Measurements from ENCODE around the gene MAD1L1.

The MAD1L1 gene

DNA sequence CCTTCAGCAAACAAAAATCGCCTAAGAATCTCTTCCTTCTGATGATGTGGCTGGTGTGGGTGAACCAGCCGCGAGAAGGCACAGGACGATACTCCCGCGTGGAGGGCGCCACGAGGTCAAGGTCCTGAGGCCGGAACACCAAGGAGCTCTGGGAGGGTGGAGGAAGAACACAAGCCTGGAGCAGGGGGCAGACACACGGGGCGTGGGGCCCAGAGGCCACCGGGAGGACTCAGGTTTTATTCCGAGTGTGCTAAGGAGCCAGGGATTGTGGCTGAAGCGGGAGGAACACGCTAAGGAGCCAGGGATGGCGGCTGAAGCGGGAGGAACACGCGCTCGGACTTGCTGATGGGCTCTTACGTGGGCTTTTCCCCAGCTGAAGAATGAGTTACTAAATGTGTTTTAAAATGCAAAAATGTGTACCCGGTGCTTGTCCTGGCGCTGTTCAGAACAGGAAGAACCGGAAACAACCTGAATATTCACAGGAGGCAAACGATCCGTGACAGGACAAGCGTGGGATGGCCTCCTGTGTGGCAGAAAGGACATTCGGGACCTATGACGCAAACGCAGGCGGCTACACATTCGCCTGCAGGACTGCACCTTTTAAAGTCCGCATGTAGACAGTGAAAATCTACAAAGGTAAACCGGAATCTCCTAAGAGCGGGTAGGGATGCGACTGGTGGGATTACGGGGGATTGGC lies 64.0 kb downstream of the MAD1L1 start:
- Histone ChIP-seq H3K9me3 (ENCODE audit: control insufficient read depth, insufficient read depth, low read length) (no peaks in the 10 kb centered on the region), H3K36me3 (ENCODE audit: control insufficient read depth, low read length) (peaks cover 35% of the 10 kb centered on the region), H3K79me2 (ENCODE audit: control insufficient read depth, low read length) (peaks cover 22% of the 10 kb centered on the region), H3K4me1 (ENCODE audit: control insufficient read depth, low read length) (peaks cover 38% of the 10 kb centered on the region), H3K27me3 (ENCODE audit: control insufficient read depth, low read length) (no peaks in the 10 kb centered on the region), H3F3A (ENCODE audit: control insufficient read depth, insufficient read depth) (0 out of 2 replicates have a peak, but pooled peaks cover 2% of the 10 kb centered on the region), H3K9me2 (replicated peaks; ENCODE audit: control insufficient read depth, low read length) (no peaks in the 10 kb centered on the region), H3K27ac (ENCODE audit: low read depth, low read length) (no peak overlapping the region), H4K20me1 (ENCODE audit: control insufficient read depth, insufficient read depth, low read depth, low read length) (no peaks in the 10 kb centered on the region), H3K4me2 (ENCODE audit: low read length) (no peak overlapping the region), H3K4me3 (ENCODE audit: low read length) (no peak overlapping the region)
- TF ChIP-seq EZH2phosphoT487 (IDR thresholded peaks at IDR 0.05; ENCODE audit: borderline replicate concordance, low read length) = no peak
- TF ChIP-seq, protein P1, sequence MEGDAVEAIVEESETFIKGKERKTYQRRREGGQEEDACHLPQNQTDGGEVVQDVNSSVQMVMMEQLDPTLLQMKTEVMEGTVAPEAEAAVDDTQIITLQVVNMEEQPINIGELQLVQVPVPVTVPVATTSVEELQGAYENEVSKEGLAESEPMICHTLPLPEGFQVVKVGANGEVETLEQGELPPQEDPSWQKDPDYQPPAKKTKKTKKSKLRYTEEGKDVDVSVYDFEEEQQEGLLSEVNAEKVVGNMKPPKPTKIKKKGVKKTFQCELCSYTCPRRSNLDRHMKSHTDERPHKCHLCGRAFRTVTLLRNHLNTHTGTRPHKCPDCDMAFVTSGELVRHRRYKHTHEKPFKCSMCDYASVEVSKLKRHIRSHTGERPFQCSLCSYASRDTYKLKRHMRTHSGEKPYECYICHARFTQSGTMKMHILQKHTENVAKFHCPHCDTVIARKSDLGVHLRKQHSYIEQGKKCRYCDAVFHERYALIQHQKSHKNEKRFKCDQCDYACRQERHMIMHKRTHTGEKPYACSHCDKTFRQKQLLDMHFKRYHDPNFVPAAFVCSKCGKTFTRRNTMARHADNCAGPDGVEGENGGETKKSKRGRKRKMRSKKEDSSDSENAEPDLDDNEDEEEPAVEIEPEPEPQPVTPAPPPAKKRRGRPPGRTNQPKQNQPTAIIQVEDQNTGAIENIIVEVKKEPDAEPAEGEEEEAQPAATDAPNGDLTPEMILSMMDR (IDR thresholded peaks at IDR 0.05; ENCODE audit: low read depth, low read length, poor library complexity, severe bottlenecking) = no peak

DNA sequence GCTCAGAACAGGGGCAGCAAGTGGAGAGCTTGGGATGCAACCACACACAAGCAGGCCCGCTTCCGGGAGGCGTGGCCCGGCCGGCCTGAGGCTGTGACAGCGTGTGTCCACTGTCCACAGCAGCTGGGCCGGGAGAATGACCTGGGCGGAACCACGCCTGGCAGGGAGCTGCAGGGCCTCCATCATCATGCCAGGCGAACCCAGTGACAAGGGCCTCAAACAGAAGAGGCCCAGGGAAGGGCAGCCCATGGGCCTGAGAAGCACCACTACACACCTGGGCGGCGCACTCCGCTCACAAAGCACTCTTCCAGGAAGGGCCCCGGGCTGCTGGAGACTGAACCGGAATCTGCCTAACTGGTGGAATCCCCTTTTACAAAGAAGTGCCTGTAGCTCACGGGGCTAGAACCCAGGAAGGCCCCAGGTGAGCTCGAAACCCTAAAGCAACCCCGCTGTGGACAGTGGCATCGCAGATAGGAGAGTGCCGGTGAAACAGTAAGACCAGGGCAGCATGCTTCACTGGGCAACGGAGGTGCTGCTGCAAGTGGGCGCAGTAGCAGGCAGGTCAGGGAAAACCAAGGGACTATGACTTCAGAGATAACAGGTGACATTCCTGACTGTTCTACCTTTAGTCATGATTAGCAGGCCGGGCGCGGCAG lies 66.0 kb downstream of the MAD1L1 start:
- peak overlapping the region; percentile 49 for H3K4me3 ChIP-seq (ENCODE audit: low read length)
- peaks cover 22% of the 10 kb centered on the region for H3K79me2 ChIP-seq (ENCODE audit: control insufficient read depth, low read length)
- no peaks in the 10 kb centered on the region for H4K20me1 ChIP-seq (ENCODE audit: control insufficient read depth, insufficient read depth, low read depth, low read length)
- H3K4me2 ChIP-seq (ENCODE audit: low read length) = peak overlapping the region; percentile 70
- peak overlapping the region; percentile 65 for H3K27ac ChIP-seq (ENCODE audit: low read depth, low read length)
- H3K9me3 ChIP-seq (ENCODE audit: control insufficient read depth, insufficient read depth, low read length) = no peaks in the 10 kb centered on the region
- H3K9me2 ChIP-seq (replicated peaks; ENCODE audit: control insufficient read depth, low read length) = no peaks in the 10 kb centered on the region
- H3K4me1 ChIP-seq (ENCODE audit: control insufficient read depth, low read length) = peaks cover 51% of the 10 kb centered on the region
- no peaks in the 10 kb centered on the region for H3K27me3 ChIP-seq (ENCODE audit: control insufficient read depth, low read length)
- TF ChIP-seq, protein P1 (IDR thresholded peaks at IDR 0.05; ENCODE audit: low read depth, low read length, poor library complexity, severe bottlenecking) = no peak
- TF ChIP-seq EZH2phosphoT487 (IDR thresholded peaks at IDR 0.05; ENCODE audit: borderline replicate concordance, low read length) = no peak
- H3K36me3 ChIP-seq (ENCODE audit: control insufficient read depth, low read length) = peaks cover 27% of the 10 kb centered on the region
- 0 out of 2 replicates have a peak, but pooled peaks cover 2% of the 10 kb centered on the region for H3F3A ChIP-seq (ENCODE audit: control insufficient read depth, insufficient read depth)

DNA sequence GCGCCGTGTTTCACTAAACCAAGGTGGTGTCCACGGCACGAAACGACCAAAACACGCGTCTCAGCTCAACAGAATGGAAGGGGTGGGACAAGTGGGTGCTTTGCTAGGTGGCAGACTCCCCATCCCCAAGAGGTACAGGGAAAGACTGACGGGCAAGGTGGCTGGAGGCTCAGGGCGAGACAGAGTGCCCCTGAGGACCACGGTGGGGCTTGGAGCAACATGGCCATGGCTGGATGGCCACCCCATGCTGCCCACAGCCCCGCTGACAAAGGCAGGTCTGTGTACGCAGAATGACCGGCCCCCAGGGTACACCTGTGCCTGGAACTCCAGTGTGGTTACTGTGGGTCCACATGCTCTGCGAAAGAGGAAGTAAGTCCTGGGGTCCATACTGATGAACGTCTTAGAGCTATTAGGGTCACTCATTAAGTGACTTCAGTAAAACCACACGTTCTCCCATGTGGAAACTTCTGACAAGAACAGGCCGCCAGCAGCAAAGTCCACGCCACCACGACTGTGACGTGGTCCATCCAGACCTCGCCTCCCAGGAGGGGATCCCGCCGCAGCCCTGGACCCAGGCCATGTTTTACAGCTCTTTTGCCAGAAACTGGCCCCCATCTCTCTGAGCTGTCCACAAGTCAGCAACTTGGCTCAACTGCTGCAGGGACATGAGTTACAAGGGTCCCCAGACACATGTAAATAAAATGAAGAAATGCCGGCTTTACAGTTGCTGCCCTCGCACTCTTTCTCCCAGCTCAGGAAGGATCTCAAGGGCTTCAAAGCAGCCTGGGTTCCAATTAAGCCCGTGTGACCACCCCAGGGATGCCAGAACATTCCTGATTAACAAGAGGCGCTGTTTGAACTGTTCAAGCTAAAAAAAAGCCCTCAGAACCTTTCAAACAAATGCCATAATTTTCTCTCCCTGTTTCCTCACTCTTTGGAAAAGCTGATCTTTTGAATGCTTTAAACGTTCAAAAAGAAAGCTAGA lies 66.8 kb downstream of the MAD1L1 start:
- Histone ChIP-seq H3K4me3 (ENCODE audit: low read length) (peak overlapping the region; percentile 49), H3K79me2 (ENCODE audit: control insufficient read depth, low read length) (peaks cover 22% of the 10 kb centered on the region), H3K9me3 (ENCODE audit: control insufficient read depth, insufficient read depth, low read length) (no peaks in the 10 kb centered on the region), H3K4me2 (ENCODE audit: low read length) (peak overlapping the region; percentile 70), H3K9me2 (replicated peaks; ENCODE audit: control insufficient read depth, low read length) (no peaks in the 10 kb centered on the region), H3F3A (ENCODE audit: control insufficient read depth, insufficient read depth) (0 out of 2 replicates have a peak, but pooled peaks cover 2% of the 10 kb centered on the region), H3K4me1 (ENCODE audit: control insufficient read depth, low read length) (peaks cover 60% of the 10 kb centered on the region), H3K36me3 (ENCODE audit: control insufficient read depth, low read length) (peaks cover 26% of the 10 kb centered on the region), H3K27ac (ENCODE audit: low read depth, low read length) (peak overlapping the region; percentile 65), H4K20me1 (ENCODE audit: control insufficient read depth, insufficient read depth, low read depth, low read length) (no peaks in the 10 kb centered on the region), H3K27me3 (ENCODE audit: control insufficient read depth, low read length) (no peaks in the 10 kb centered on the region)
- TF ChIP-seq, protein P1 (IDR thresholded peaks at IDR 0.05; ENCODE audit: low read depth, low read length, poor library complexity, severe bottlenecking) = no peak
- TF ChIP-seq EZH2phosphoT487 (IDR thresholded peaks at IDR 0.05; ENCODE audit: borderline replicate concordance, low read length) = no peak
